ENCODE measurements around the gene SHLD2. TPM values are rescaled to one million over a fixed set of nuclear protein-coding genes. Genes with fewer than 3 reads are reported as not detected.

Gene SHLD2
- total RNA-seq, 1 experiment from 2014 or later, result 28.9 TPM

Other genes starting within 250 kb of the SHLD2 start
- 8.3 TPM for gene MMRN2, start 137.6 kb upstream of the SHLD2 start, total RNA-seq (2021; ENCODE audit: unreplicated experiment)
- 61.1 TPM for gene SNCG, start 136.6 kb upstream of the SHLD2 start, total RNA-seq (2021; ENCODE audit: unreplicated experiment)
- gene ADIRF, start 126.7 kb upstream of the SHLD2 start, total RNA-seq (2021; ENCODE audit: unreplicated experiment), result 448 TPM
- 2.7 TPM for gene FAM25A, start 74.9 kb upstream of the SHLD2 start, total RNA-seq (2021; ENCODE audit: unreplicated experiment)
- 131 TPM for gene GLUD1, start 363 bp upstream of the SHLD2 start, total RNA-seq (2021; ENCODE audit: unreplicated experiment)
- gene NUTM2A, start 130.2 kb downstream of the SHLD2 start, total RNA-seq (2021; ENCODE audit: unreplicated experiment), result 0.59 TPM

Measured in HCT116 (cell line).